HG03521 (cell line): ENCODE measurements around the gene DCTN3.

Experiments
- ATAC-seq: cut with Tn5 transposase; IDR thresholded peaks from one replicate; pipeline ENCODE4 v1.9.1; 2021; ENCODE audit warnings: mild to moderate bottlenecking, moderate library complexity; ENCODE audit not compliant: unreplicated experiment

The DCTN3 gene

DNA sequence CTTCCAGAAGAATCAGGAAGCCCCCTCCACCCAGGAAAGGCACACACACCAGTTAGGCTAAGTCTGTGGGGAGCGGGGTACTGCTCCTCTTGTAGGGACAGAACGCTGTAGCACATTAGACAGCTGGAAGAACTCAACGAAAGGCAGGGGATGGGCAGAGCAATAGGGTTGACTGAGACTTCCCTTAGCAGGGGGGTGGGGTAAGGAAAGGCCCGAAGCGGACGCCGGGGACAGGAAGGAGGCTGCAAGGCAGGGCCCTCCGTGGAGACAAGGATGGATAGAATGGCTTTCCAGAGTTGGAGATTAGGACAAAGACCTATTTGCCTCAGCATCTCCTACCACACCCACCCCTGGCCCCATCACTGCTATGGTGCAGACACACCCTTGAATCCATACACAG lies 45.1 kb downstream of the DCTN3 start:
- no peak for ATAC-seq

DNA sequence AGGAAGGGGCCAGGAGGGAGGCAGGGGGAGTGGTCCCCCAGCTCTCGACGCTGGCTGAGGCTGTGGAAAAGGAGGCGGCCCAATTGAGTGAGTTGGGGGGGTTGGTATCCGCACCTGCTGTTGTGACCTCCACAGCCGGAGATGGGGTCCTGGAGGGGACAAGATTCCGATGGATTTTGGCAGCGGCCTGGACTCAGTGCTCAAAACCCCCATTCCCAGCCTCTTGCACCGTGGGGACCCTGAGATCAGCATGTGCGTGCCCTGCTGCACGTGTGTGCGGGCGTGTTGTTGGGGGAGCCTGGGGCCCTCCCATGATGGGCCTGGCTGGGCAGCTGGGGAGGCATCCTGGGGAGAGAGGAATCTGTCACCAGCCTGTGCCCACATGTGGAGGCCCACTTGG lies 45.7 kb downstream of the DCTN3 start:
- no peak for ATAC-seq

DNA sequence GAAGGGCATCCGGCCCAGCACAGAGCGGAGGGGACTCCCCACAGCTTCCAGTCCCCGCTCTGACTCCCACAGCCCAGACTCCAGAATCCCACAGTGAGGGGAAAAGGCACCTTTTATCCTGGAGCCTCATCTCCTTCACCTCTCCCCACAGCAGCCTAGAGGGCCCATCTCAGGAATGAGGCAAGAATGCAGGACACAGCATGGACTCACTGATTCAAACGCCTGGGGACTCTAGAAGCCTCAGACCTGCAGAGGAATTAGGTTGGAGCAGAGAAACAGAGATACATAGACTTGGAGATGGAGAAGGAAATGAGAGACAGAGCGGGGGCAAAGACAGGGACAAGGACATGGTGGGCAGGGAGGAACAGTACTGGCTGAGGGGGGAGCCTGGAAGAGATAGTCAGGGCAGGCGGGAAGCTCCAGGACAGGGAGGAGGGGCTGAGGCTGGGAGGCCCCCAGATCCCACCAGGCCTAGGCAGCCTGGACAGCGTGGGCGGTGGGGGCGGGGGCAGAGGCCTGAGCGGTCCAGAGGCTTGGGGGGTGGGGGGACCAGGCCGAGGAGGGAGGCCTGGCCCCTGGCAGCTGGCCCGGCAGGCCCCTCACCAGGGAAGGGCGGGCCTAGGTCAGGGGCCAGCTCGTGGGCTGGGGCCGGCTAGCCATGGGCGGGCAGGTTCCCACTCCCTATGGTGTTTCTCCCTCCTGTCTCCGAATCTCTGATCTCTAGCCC lies 46.5 kb downstream of the DCTN3 start:
- ATAC-seq: no peak

DNA sequence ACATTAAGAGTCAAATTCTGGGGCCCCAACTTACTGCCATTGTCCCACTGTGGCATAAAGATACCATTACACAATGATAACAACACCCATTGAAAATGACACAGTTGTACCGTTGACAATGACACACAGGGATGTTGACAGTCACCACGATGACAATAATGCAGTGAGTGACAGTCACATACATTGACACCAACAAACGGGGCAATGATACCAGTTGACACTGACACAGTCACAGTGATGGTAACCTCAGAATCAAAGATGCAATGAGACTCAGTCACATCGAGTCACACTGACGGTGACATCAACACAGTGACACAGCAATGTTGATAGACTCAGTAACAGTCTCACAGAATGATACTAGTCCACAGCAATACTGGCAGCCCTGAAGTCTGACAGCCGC lies 47.7 kb downstream of the DCTN3 start:
- ATAC-seq: no peak

DNA sequence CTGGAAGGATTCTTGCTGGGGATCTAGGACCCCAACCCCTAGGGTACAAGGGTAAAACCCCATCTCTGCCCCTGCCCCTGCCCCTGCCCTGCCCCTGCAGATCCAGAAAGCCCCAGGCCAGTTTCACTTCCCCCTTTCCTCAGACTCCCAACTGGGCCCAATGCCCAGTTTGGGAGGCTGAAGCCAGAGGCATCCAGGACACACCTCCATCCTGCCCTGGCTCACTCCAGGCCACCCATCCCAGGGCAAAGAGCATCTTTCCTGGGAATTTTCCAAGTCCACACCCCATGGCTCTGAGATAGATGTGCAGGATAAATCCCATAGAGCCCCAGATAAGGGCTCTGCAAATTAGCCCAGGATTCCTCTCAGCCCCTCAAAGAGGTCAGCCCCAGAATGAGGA lies 48.2 kb downstream of the DCTN3 start:
- ATAC-seq: no peak

DNA sequence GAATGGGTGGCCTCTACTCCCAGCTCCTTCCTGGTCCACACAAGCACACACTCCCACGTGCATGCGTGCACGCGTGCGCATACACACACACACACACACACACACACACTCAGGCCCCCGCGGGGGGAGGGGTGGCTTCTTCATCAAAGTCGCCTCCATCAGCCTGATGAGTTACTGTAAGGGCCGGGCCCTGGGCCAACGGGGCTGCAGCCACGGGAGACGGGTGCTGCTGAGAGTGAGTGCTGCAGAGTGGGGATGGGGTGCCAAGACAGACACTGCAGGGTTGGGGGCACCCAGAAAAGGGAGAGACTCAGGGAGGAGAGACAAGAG lies 48.8 kb downstream of the DCTN3 start:
- no peak for ATAC-seq

DNA sequence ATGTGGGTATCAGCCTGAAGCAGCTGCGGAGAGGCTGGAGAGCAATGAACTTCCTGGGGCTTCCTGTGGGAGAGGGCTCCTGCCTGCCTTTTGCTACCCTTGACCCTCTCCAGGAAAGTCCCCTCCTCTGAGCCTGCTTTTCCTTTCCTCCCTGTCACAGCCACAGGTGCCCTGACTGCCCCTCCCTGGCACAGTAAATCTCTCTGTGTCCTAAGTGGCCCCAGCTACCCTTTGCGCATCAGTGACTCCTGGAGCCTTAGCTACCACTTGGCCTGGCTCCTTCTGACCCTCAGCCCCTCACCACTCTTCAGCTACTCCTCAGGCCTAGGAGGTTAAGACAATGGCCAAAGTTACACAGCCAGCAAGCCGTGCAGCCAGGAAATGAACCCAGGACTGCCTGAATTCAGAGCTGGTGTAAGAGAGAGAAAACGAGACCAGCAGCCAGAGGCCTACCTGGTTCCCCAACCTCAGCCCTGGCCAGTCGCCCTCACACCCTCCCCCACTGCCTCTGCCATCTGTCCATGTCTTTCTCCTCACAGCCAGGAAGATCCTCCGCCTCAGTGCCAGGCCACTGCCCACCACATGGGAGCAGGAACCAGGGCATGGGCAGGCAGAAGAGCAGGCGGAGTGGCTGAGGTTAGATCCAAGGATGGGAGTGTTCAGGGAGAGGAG lies 49.4 kb downstream of the DCTN3 start:
- ATAC-seq: no peak

DNA sequence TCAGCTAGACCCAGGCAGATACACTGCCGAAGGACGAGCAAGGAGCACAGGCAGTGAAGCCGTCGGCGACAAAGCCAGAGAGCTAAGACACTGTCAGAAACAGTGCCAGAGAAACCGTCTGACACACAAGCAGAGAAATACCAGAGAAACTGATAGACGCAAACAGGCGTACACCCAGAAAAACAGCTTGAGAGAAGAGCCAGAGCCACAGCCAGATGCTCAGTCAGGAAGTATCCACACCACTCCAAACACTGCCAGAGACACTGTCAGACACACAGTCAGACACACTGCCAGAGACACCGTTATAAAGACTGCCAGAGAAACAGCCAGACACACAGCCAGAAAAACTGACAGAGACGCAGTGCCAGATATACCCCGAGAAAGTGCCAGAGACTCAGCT lies 49.9 kb downstream of the DCTN3 start:
- no peak for ATAC-seq

DNA sequence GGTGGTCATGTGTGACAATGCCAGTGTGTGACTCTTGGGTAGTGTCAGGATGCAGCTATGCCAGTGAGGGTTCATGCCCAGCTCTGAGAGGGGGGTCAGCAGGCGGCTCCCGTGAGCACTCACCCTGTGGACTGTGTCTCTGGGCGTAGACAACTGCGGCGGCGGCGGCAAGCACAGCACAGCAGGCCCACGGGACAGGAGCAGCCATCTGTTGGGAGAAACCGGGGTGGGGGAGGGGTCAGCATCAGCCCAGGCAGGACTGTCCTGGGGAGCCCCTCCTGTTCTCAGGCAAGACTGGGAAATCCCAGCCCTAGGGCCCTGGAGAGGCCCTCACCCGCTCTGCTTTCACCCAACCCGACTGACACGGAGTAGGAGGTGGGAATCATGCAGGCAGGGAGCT lies 51.5 kb downstream of the DCTN3 start:
- no peak for ATAC-seq

DNA sequence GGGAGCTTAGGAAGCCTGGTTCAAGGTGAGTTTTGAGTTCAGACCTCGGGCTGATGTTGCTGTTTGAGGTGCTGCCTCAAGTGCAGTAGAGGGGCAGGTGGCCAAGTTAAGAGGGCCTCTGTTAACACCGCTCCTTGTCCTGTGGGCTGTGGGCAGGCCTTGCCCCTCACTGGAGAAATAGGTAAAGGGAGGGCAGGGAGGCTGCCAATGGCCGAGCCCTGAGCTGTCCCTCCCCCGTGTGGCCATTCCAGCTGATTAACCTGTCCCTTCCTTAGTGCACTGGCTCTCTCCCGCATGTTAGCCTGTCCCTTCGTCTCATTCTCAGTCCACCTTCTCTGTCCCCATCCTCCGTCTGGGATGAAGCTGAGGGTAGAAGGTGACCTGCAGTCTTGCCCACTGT lies 52.2 kb downstream of the DCTN3 start:
- no peak for ATAC-seq

DNA sequence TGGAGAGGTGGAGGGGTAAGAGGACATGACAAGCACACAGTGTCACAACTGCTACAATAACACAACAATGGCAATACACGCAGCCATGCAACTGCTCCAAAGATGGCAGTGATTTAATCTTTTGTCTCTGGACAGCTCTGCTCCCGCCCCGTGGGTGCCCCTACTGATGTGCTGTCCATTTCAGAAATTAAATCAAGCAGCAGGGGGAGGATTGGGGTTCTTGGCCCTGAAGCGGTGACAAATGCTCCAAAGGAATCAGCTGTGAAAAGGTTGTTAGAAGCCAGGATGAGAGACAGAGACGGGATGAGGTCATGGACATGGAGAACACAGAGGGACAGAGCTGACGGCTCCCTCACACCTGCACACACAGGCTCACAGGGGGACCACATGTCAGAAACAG lies 53.3 kb downstream of the DCTN3 start:
- no peak for ATAC-seq

DNA sequence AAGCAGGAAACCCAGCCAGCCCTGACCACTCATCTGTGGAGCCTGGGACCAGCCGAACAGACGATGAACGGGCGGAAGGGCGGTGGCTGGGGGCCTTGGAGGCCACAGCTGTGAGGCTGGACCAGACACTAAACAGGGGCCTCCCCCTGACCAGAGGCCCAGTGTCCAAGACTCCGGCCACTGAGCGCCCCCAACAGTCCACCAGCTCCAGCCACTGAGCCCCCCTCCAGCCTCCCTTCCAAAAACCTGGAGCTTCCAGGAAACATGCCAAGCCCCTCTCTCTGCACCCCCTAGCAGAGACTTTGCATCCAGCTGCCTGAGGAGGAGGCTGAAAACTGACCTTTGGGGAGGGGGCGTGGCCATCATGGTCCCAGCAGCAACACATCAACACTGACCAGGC lies 54.0 kb downstream of the DCTN3 start:
- no peak for ATAC-seq

DNA sequence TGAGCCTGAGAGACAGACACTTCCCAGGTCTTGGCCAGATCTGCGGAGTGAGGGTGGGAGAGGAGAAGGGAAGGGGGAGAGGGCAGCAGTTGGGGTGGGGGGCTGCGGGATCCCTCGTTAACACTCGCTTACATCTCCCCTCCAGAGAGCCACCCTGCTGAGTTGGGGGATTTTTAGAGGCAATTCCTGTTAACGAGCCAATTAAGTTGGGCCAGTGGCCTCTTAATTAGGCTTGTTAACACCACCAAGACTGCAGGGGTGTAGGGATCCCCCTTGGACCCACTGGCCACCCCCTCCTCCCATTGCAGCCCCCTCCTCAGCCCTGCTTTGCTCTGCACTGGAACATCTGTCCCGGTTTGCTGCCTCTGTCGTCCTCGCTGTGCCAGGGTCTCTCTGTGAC lies 54.4 kb downstream of the DCTN3 start:
- ATAC-seq: no peak

DNA sequence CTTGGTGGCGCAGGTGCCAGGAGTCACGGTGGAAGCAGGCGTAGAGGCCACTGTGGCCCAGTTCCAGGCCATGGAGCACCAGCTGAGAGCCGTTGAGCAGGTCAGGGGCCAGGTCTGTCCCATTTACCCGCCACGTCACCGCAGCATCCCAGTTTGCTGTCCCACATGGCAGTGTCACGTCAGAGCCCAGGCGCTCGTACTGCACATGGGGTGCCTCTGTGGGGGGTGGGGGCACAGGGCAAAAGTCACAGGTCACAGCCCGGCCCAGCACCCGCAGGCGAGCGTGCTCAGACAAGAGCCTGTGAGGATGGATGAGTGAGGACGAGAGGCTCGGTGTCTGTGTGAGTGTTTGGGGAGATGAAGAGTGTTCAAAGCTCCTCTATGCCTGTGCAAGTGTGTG lies 55.7 kb downstream of the DCTN3 start:
- no peak for ATAC-seq
